ENCODE results near the gene CAMK2N2.
"Not testable (repeated sequence)": the region's sequence is repeated elsewhere in the genome, so short reads cannot be mapped to it uniquely, and the experiment has no call there.

Gene CAMK2N2

DNA sequence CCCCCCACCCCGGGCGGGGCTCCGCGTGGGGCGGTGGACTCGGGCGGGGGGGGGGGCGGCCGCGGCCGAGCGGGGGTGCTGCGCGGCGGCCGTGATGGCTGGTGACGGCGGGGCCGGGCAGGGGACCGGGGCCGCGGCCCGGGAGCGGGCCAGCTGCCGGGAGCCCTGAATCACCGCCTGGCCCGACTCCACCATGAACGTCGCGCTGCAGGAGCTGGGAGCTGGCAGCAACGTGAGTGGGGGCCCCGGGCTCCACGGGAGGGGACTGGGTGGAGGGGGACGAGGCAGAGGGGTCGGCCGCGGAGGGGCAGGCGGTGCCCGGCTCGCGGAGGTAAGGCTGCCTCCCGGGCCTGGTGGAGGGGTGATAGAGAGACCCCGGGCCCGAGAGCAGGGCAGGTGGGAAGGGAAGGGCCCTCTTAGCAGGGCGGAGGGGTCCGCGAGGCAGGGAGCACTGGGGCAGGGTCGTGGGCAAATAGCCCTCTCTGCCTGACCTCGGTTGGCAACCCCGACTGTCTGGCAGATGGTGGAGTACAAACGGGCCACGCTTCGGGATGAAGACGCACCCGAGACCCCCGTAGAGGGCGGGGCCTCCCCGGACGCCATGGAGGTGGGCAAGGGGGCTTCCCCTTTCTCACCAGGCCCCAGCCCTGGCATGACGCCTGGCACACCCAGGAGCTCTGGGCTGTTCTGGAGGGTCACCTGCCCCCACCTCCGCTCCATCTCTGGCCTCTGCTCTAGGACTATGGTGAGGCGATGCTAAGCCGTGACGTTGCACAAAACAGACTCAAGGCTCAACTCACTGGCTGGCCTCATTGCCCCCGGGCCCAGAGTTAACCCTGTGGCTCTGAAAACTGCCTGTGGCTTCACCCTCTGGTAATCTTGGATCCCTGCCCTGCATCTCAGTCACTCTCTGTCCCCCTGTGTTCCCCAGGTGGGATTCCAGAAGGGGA is 14.9 kb upstream of the CAMK2N2 start, which contains the start of gene ECE2:
TSS of gene ECE2 (plus strand) at position 62 of the 950 bp plus-strand sequence. CDS start at position 194, 132 bp downstream.
- FAIRE-seq = no peak
- DNase-seq (ENCODE audit: extremely low spot score, insufficient read length, low read depth) = no peak

GRCh38 chr3:184275381-184275701 is 14.0 kb upstream of the CAMK2N2 start:
- FAIRE-seq = no peak
- no peak for DNase-seq (ENCODE audit: extremely low spot score, insufficient read length, low read depth)

GRCh38 chr3:184272269-184272668 is 10.9 kb upstream of the CAMK2N2 start:
- DNase-seq (ENCODE audit: extremely low spot score, insufficient read length, low read depth) = no peak
- no peak for FAIRE-seq

DNA sequence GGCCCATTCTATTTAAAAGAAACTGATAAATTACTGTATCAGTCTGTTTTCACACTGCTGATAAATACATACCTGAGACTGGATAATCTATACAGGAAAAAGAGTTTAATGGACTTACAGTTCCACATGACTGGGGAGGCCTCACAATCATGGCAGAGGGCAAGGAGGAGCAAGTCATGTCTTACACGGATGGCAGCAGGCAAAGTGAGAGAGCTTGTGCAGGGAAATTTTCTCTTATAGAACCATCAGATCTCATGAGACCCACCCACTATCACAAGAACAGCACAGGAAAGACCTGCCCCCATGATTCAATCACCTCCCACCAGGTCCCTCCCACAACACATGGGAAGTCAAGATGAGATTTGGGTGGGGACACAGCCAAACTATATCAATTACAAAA is 5.9 kb upstream of the CAMK2N2 start:
- DNase-seq (ENCODE audit: extremely low spot score, insufficient read length, low read depth); FAIRE-seq: not testable (repeated sequence)

DNA sequence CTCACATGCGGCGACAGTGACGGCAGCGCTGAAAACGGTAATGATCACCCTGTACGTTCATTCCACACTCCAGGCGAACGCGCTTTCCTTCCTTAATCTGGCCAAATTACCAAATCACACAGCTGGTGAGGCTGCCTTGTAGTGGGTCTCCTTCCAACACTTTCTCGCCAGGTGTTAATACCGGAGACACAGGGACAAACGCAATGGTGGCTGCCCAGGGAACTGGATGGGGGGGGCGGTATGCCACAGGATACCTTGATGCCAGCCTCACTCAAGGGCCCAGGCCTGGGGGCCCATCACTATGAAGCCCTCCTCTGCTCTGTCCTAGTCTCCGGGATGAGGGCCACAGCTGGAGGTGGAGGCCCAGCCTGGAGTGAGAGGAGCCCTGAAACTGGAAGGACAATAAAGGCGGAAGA is 1.4 kb upstream of the CAMK2N2 start:
- no peak for DNase-seq (ENCODE audit: extremely low spot score, insufficient read length, low read depth)
- no peak for FAIRE-seq

- DNase-seq (ENCODE audit: extremely low spot score, insufficient read length, low read depth) = no peak
Measured at GRCh38 chr3:184261854-184262763, 756 bp upstream of the CAMK2N2 start.

GRCh38 chr3:184260724-184261269 is 556 bp downstream of the CAMK2N2 start:
- FAIRE-seq (no peak), DNase-seq (ENCODE audit: extremely low spot score, insufficient read length, low read depth) (no peak)

More at GRCh38 chr3:184261854-184262763, 756 bp upstream of the CAMK2N2 start:
- no peak for FAIRE-seq

GRCh38 chr3:184259878-184260723 is 1.3 kb downstream of the CAMK2N2 start:
- no peak for FAIRE-seq

DNA sequence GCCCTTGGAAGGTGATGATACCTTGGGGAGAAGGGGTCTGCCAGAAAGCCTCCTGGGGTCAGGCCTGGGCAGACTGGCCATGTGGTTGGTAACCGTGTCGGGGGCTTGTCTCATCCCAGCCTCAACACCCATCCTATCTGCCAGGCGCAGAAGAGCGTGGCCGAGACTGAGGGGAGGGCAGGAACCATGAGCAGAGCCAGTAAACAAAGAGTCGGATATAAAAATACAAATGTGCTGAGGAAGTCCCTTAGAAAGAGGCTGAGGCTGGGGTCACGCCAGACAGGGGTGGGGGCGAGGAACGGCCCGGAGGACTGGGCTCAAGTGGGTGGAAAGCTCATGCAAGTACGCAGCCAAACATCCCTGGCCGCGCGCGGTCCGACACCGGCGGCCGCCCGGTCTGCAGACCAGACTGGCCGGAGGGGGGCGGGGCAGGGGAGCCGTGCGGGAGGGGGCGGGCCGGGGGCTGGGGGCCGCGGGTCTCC is 1.9 kb downstream of the CAMK2N2 start:
- no peak for FAIRE-seq
- no peak for DNase-seq (ENCODE audit: extremely low spot score, insufficient read length, low read depth)

More at GRCh38 chr3:184259878-184260723, 1.3 kb downstream of the CAMK2N2 start:
- DNase-seq (ENCODE audit: extremely low spot score, insufficient read length, low read depth) = no peak

DNA sequence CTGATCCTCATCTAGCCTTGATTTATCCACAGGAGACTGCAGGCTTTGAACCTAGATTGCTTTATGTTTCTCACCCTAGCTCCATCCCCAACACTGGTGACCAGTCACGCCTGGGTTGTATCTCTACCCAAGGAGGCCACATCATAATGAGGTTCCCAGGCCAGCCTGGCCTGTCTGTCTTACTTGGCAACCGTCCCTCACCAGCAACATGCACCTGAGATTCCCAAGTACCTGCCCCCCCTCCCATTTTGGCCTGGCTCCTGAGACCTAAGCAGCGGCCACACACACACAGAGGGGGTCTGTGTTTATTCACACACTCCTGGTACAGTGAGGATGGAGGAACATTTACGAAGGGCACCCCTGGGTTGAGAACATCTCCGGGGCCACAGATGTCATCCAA is 2.4 kb downstream of the CAMK2N2 start:
- FAIRE-seq = no peak

DNA sequence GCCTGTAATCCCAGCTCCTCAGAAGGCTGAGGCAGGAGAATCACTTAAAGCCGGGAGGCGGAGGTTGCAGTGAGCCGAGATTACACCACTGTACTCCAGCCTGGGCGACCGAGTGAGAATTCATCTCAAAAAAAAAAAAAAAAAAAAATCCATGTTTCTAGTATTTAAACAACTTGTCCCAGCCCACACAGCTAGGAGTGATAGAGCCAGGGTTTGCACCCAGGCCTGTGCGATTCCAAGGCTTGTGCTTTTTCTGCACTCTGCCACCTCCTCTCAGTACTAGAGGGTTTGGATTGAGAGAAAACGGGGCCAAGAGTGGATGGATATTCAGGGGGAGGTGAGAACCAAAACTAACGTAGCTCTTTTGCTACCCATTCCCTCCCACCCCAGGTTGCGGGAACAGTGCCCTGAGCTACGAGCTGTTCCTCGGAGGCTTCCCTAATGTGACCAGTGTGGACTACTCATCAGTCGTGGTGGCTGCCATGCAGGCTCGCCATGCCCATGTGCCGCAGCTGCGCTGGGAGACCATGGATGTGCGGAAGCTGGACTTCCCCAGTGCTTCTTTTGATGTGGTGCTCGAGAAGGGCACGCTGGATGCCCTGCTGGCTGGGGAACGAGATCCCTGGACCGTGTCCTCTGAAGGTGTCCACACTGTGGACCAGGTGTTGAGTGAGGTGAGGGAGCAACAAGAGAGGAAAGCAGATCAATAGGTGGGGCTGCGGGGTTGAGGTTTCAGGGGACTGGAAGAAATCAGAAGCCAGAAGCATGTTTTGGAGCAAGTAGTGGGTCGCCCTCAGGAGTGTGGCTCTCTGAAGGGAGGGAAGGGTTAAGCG is 4.1 kb downstream of the CAMK2N2 start:
- FAIRE-seq (no peak), DNase-seq (ENCODE audit: extremely low spot score, insufficient read length, low read depth) (no peak)

More for the DNA sequence above, 2.4 kb downstream of the CAMK2N2 start:
- DNase-seq (ENCODE audit: extremely low spot score, insufficient read length, low read depth) = no peak

DNA sequence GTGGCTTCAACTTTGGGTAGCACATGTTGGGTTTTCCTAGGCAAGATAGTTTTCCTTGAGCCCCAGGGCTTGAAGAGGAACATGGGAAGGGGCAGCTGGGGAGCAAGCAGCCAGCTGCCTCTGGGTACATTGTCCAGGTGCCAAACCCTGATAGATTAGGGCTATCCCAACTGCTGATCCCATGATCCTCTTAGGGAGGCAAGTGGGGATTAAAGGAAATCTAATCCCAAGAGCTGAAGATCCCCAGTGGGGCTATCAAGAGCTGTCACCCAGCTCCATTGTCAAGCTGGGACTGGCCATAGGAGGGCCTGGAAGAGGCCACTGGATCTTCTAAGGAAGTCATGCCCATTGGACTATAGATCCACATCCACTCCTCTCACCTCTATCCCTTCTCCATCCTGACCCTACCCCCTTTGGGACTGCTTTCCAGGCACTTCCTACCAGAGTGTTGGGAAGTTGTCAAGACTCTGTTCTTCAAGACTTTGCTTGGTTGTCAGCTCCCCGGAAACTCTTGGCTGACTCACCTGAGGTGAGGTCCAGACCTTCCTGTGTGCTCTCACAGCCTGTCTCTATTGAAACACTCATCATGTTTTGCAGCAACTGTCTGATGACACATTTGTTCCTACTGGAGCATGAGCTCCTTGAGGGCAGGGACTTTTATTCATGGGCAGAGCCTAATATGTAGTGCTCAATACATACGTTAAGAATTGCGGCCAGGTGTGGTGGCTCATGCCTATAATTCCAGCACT is 5.9 kb downstream of the CAMK2N2 start:
- no peak for DNase-seq (ENCODE audit: extremely low spot score, insufficient read length, low read depth)
- no peak for FAIRE-seq

- peak; percentile 79 for DNase-seq (ENCODE audit: extremely low spot score, insufficient read length, low read depth)
- peak; percentile 92 for FAIRE-seq
Measured at GRCh38 chr3:184250167-184250828, 11.1 kb downstream of the CAMK2N2 start.

DNA sequence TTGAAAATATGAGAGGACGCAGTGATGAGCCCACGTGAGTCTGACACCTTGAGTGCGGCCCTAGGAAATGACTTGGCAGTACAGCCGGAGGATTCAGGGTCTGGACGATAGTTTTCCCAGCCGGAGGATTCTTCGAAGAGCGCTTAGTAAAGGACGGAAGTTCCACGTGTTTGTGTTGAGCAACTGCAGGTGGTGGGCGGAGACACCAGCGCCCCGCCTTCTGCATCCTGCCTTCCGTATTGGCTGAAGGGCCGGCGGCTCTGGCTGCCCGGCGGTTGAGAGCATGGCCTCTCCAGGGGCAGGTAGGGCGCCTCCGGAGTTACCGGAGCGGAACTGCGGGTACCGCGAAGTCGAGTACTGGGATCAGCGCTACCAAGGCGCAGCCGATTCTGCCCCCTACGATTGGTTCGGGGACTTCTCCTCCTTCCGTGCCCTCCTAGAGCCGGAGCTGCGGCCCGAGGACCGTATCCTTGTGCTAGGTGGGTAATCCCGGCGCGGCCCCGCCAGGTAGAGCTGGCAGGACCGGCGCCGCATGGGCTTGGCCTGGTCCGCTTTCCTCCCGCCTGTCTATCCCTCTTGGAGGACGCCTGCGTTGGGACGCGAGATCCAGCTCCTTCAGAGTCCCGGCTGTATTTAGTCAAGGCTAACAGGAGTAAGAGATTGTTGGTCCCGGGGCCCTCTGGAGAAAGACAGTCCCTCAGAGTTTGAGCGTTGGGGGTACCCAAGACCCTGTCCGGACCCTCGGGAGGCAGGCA is 11.8 kb downstream of the CAMK2N2 start, which contains the start of gene EEF1AKMT4:
TSS of gene EEF1AKMT4 (plus strand) at position 261 of the 755 bp plus-strand sequence. CDS start at position 284, 23 bp downstream.
- DNase-seq (ENCODE audit: extremely low spot score, insufficient read length, low read depth) = peak; percentile 91
- FAIRE-seq = peak; percentile 98

- DNase-seq (ENCODE audit: extremely low spot score, insufficient read length, low read depth) = peak; percentile 73
- FAIRE-seq = peak; percentile 31
Measured at GRCh38 chr3:184248454-184249411, 12.6 kb downstream of the CAMK2N2 start, which contains the start of gene ALG3. Gene ALG3 (minus strand): TSS chr3:184248962. CDS start chr3:184248940, 22 bp downstream.
